H1 (cell line): ENCODE measurements around the gene MX1. TPM values are rescaled to one million over a fixed set of nuclear protein-coding genes. Genes with fewer than 3 reads are reported as not detected.

Experiments
- CTCF ChIA-PET: fragments of 300-600 bp; sonication (Branson Sonifier 250); formaldehyde crosslinking; loops from one replicate; lab custom pipeline; 2021; ENCODE audit not compliant: partially characterized antibody; lab: Charles Lee
- POLR2A ChIA-PET: fragments of 300-600 bp; sonication (Branson Sonifier 250); formaldehyde crosslinking; loops from one replicate; lab custom pipeline; 2021; ENCODE audit warnings: inconsistent platforms; ENCODE audit not compliant: partially characterized antibody; lab: Charles Lee
- DNase-seq, 2 experiments: peaks; one replicate each; pipeline versions ENCODE4 v3.0.0 to v3.0.0-alpha.2; 2010 to 2022; ENCODE audit warnings: low spot score in 2 of 2, low read depth in 1 of 2, mixed read lengths in 1 of 2
- FAIRE-seq: peaks from 2 replicates; lab custom pipeline; 2011; peaks lifted over from hg19 to GRCh38; lab: Jason Lieb, UNC
- H2AFZ ChIP-seq: 2 replicates; pipeline ENCODE4 v1.8.1; 2012; ENCODE audit warnings: low read length, inconsistent platforms
- H2AK5ac ChIP-seq: 2 replicates; pipeline ENCODE4 v1.6.1; 2013; ENCODE audit warnings: low read depth, low read length
- H2BK120ac ChIP-seq: replicated peaks from 2 replicates; pipeline ENCODE3; 2013; ENCODE audit warnings: low read depth, low read length, inconsistent platforms
- H2BK12ac ChIP-seq: 2 replicates; pipeline ENCODE4 v1.6.1; 2013; ENCODE audit warnings: low read depth, low read length
- H2BK15ac ChIP-seq: 2 replicates; pipeline ENCODE4 v1.6.1; 2013; ENCODE audit warnings: low read length
- H2BK20ac ChIP-seq: 2 replicates; pipeline ENCODE4 v1.6.1; 2013; ENCODE audit warnings: low read length
- H2BK5ac ChIP-seq: 2 replicates; pipeline ENCODE4 v1.6.1; 2013; ENCODE audit warnings: low read depth, low read length
- H3K14ac ChIP-seq: 2 replicates; pipeline ENCODE4 v1.6.1; 2013; ENCODE audit warnings: inconsistent platforms; ENCODE audit not compliant: insufficient read length
- H3K18ac ChIP-seq: 2 replicates; pipeline ENCODE4 v1.6.1; 2013; ENCODE audit warnings: low read length; ENCODE audit errors: extremely low read depth
- H3K23ac ChIP-seq: 2 replicates; pipeline ENCODE4 v1.6.1; 2013; ENCODE audit warnings: inconsistent platforms; ENCODE audit not compliant: insufficient read length
- H3K23me2 ChIP-seq: 2 replicates; pipeline ENCODE4 v1.6.1; 2013; ENCODE audit warnings: low read depth, low read length
- H3K27ac ChIP-seq: 2 replicates; pipeline ENCODE4 v1.6.1; 2011; ENCODE audit warnings: low read depth, low read length, inconsistent platforms
- H3K27me3 ChIP-seq, 4 experiments: replicated peaks in 1 of 4; 1 replicate in 1 of 4; 2 replicates in 3 of 4; pipeline versions ENCODE4 v1.6.1 to v1.8.1; 2011 to 2013; ENCODE audit warnings: low read length in 3 of 4, mild to moderate bottlenecking in 3 of 4, inconsistent platforms in 2 of 4, mixed read lengths in 2 of 4, moderate library complexity in 1 of 4; ENCODE audit not compliant: control insufficient read depth in 3 of 4, insufficient read depth in 3 of 4; ENCODE audit errors: extremely low read depth in 1 of 4
- H3K36me3 ChIP-seq, 4 experiments: 2 replicates each; pipeline versions ENCODE4 v1.6.1 to v1.8.1; 2011 to 2013; ENCODE audit warnings: mild to moderate bottlenecking in 4 of 4, low read length in 3 of 4, moderate library complexity in 2 of 4, control low read depth in 1 of 4, inconsistent platforms in 1 of 4; ENCODE audit not compliant: insufficient read depth in 4 of 4, control insufficient read depth in 2 of 4
- H3K4ac ChIP-seq: replicated peaks from 2 replicates; pipeline ENCODE3; 2013; ENCODE audit warnings: low read length, low read depth, mixed read lengths, inconsistent platforms; ENCODE audit not compliant: insufficient read length
- H3K4me1 ChIP-seq, 4 experiments: replicated peaks in 1 of 4; 1 replicate in 1 of 4; 2 replicates in 3 of 4; pipeline versions ENCODE4 v1.6.1 to v1.8.1; 2011 to 2013; ENCODE audit warnings: low read length in 3 of 4, inconsistent platforms in 2 of 4, mixed read lengths in 1 of 4; ENCODE audit not compliant: insufficient read depth in 4 of 4, control insufficient read depth in 3 of 4
- H3K4me2 ChIP-seq, 2 experiments: 2 replicates each; pipeline versions ENCODE4 v1.6.1 to v1.8.1; 2011 to 2013; ENCODE audit warnings: low read depth in 2 of 2, low read length in 2 of 2, control low read depth in 1 of 2, inconsistent platforms in 1 of 2, mild to moderate bottlenecking in 1 of 2; ENCODE audit not compliant: insufficient read depth in 1 of 2
- H3K4me3 ChIP-seq, 4 experiments: fragments of 200-600, 300-600 bp in 1 of 4; sonication (generic), shearing (Covaris generic), sonication (Bioruptor Twin) in 1 of 4; 2 replicates each; pipeline versions ENCODE4 v1.5.1 to v1.8.1; 2011 to 2016; ENCODE audit warnings: low read length in 4 of 4, low read depth in 3 of 4, control low read depth in 2 of 4, inconsistent platforms in 2 of 4, mild to moderate bottlenecking in 2 of 4, mixed read lengths in 1 of 4, moderate library complexity in 1 of 4; ENCODE audit not compliant: insufficient read depth in 2 of 4; ENCODE audit errors: extremely low read depth in 1 of 4
- H3K56ac ChIP-seq: replicated peaks from 2 replicates; pipeline ENCODE3; 2013; ENCODE audit warnings: low read depth, mild to moderate bottlenecking, mixed read lengths, low read length, inconsistent platforms; ENCODE audit not compliant: insufficient read length
- H3K79me1 ChIP-seq: 2 replicates; pipeline ENCODE4 v1.6.1; 2013; ENCODE audit warnings: low read depth, low read length, control low read depth
- H3K79me2 ChIP-seq, 2 experiments: 2 replicates each; pipeline versions ENCODE4 v1.6.1 to v1.8.1; 2012 to 2013; ENCODE audit warnings: low read length in 2 of 2, mild to moderate bottlenecking in 2 of 2, inconsistent platforms in 1 of 2; ENCODE audit not compliant: insufficient read depth in 2 of 2, control insufficient read depth in 1 of 2
- H3K9ac ChIP-seq, 4 experiments: replicated peaks in 1 of 4; 1 replicate in 1 of 4; 2 replicates in 3 of 4; pipeline versions ENCODE4 v1.6.1 to v1.8.1; 2011 to 2013; ENCODE audit warnings: low read depth in 3 of 4, low read length in 3 of 4, control low read depth in 2 of 4, mild to moderate bottlenecking in 2 of 4, moderate library complexity in 2 of 4, inconsistent platforms in 1 of 4; ENCODE audit errors: extremely low read depth in 1 of 4
- H3K9me3 ChIP-seq, 2 experiments: 2 replicates each; pipeline versions ENCODE4 v1.6.1 to v1.8.1; 2012 to 2013; ENCODE audit warnings: mild to moderate bottlenecking in 2 of 2, moderate library complexity in 2 of 2, control low read depth in 1 of 2, inconsistent platforms in 1 of 2, low read depth in 1 of 2, low read length in 1 of 2, mixed read lengths in 1 of 2; ENCODE audit not compliant: insufficient read depth in 2 of 2
- H4K20me1 ChIP-seq, 2 experiments: replicated peaks in 1 of 2; 2 replicates each; pipeline versions ENCODE3 to v1.8.1; 2011 to 2013; ENCODE audit warnings: inconsistent platforms in 2 of 2, low read length in 2 of 2, mild to moderate bottlenecking in 1 of 2; ENCODE audit not compliant: insufficient read depth in 2 of 2, control insufficient read depth in 1 of 2
- H4K5ac ChIP-seq: 2 replicates; pipeline ENCODE4 v1.6.1; 2013; ENCODE audit warnings: low read length, low read depth, mixed read lengths, inconsistent platforms; ENCODE audit not compliant: insufficient read length
- H4K8ac ChIP-seq: 2 replicates; pipeline ENCODE4 v1.8.0; 2013; ENCODE audit warnings: mild to moderate bottlenecking, moderate library complexity, low read length, inconsistent platforms; ENCODE audit not compliant: insufficient read depth; ENCODE audit errors: extremely low read depth
- H4K91ac ChIP-seq: replicated peaks from 2 replicates; pipeline ENCODE3; 2013; ENCODE audit warnings: low read length, mixed read lengths, inconsistent platforms; ENCODE audit not compliant: insufficient read length
- BACH1 ChIP-seq: IDR thresholded peaks from 2 replicates; pipeline ENCODE4 v1.6.1; 2012; ENCODE audit warnings: low read length, improper control_type of control experiment
- CBX8 ChIP-seq: fragments of 300-800, 300-1000 bp; sonication (generic); IDR thresholded peaks from 2 replicates; pipeline ENCODE4 v1.7.1; 2016; ENCODE audit warnings: low read depth, low read length, borderline replicate concordance
- CEBPB ChIP-seq: IDR thresholded peaks from 2 replicates; pipeline ENCODE4 v1.6.1; 2012; ENCODE audit warnings: low read depth, low read length
- CHD1 ChIP-seq: IDR thresholded peaks from 2 replicates; pipeline ENCODE4 v1.6.1; 2012; ENCODE audit warnings: low read depth, low read length, improper control_type of control experiment
- CTBP2 ChIP-seq: IDR thresholded peaks from 2 replicates; pipeline ENCODE4 v1.7.0; 2011; ENCODE audit warnings: borderline replicate concordance, mild to moderate bottlenecking, moderate library complexity, mixed read lengths, low read length; ENCODE audit not compliant: insufficient read depth, insufficient read length
- KDM5A ChIP-seq: fragments of 200-600 bp; IDR thresholded peaks from 2 replicates; pipeline ENCODE4 v1.7.1; 2012; ENCODE audit warnings: mild to moderate bottlenecking, low read length, inconsistent platforms, mixed read lengths
- MAFK ChIP-seq: IDR thresholded peaks from 2 replicates; pipeline ENCODE4 v1.6.1; 2012; ENCODE audit warnings: low read depth, mild to moderate bottlenecking, improper control_type of control experiment, low read length
- RFX5 ChIP-seq: IDR thresholded peaks from 2 replicates; pipeline ENCODE4 v1.6.1; 2011; ENCODE audit warnings: low read depth, low read length, improper control_type of control experiment, borderline replicate concordance
- SP4 ChIP-seq: IDR thresholded peaks from 2 replicates; pipeline ENCODE4 v1.6.1; 2012; ENCODE audit warnings: low read length, inconsistent platforms
- WGBS, 2 experiments: shearing (Covaris generic) in 1 of 2; methylation state at CpG; one replicate each; pipeline versions ENCODE4 v1.1.6 to v1.1.7; 2013 to 2015; ENCODE audit warnings: low lambda C conversion rate in 2 of 2, mixed read lengths in 2 of 2, inconsistent platforms in 1 of 2, low coverage in 1 of 2, missing lambda C conversion rate in 1 of 2; ENCODE audit not compliant: insufficient replicate concordance in 2 of 2, insufficient coverage in 1 of 2, insufficient read length in 1 of 2; ENCODE audit errors: extremely low coverage in 1 of 2, missing lambda C conversion rate in 1 of 2; 5-methylcytosine and 5-hydroxymethylcytosine counted together
- polyA plus RNA-seq, 7 experiments: library from polyadenylated mRNA; depleted of rRNA in 3 of 7; stranded (reverse) in 5 of 7; unstranded in 2 of 7; fragments of >200 nt in 5 of 7; fragments of 200-250 nt in 2 of 7; gene quantifications; 1 replicate in 5 of 7; 2 replicates in 1 of 7; 4 replicates in 1 of 7; pipeline versions ENCODE4 v1.2.1 to v1.2.3, GENCODE V29; 2011 to 2013; ENCODE audit warnings: missing spikeins in 2 of 7, mixed read lengths in 2 of 7
- total RNA-seq: library from RNA; stranded (reverse); fragmentation: NEBNext Ultra II Directional; extraction: Animal tissue kit (Norgen Biotek cat#: 25700); gene quantifications from 2 replicates; pipeline ENCODE4 v1.2.1, GENCODE V29; 2021
- TF ChIP-seq, protein P1 (sequence below), 3 experiments: IDR thresholded peaks; 1 replicate in 2 of 3; 2 replicates in 1 of 3; pipeline versions ENCODE4 v1.5.1 to v1.6.1; 2011; ENCODE audit warnings: low read length in 3 of 3, mild to moderate bottlenecking in 3 of 3, inconsistent platforms in 2 of 3, low read depth in 1 of 3, moderate library complexity in 1 of 3; ENCODE audit not compliant: insufficient read depth in 1 of 3; ENCODE audit errors: control extremely low read depth in 1 of 3
- TF ChIP-seq, protein P2 (sequence below): IDR thresholded peaks from 2 replicates; pipeline ENCODE4 v1.6.1; 2011; ENCODE audit warnings: low read depth, mild to moderate bottlenecking, low read length; ENCODE audit not compliant: insufficient read depth

MX1 gene
- total and polyA plus RNA-seq, 2 of the 8 experiments (the other 6 are each of a cell fraction or from before 2014, with no cell fraction given): 3.8 to 5.7 TPM

GRCh38 chr21:41429305-41429704 is 3.3 kb downstream of the MX1 start:
- CTCF ChIA-PET: interaction anchor here (1.6 to 1.8 kb wide), 2 partner anchors 19 to 59 kb away, joined by 4 to 6 read pairs; no protein-coding TSS in a partner anchor

More at GRCh38 chr21:41429305-41429704, 3.3 kb downstream of the MX1 start:
- WGBS, 2 experiments: 90% methylated on average over 3 of the region's 3 CpGs; no CpG with 5 or more reads in 1 of the 2 experiments
- Histone ChIP-seq H3K4ac (no peak overlapping the region), H3K4me1 (0 out of 7 replicates have a peak, but pooled peaks cover 0 to 3% (median 1%) of the 10 kb centered on the region in 4 experiments), H2BK12ac (no peak overlapping the region), H3K14ac (no peak overlapping the region), H3K79me1 (no peaks in the 10 kb centered on the region), H2BK120ac (no peak overlapping the region), H3K36me3 (no peaks in the 10 kb centered on the region), H4K5ac (no peak overlapping the region), H3K79me2 (no peaks in the 10 kb centered on the region), H3K9me3 (no peaks in the 10 kb centered on the region), H3K56ac (no peak overlapping the region), H3K4me2 (no peak overlapping the region), H3K4me3 (no peak overlapping the region), H4K8ac (no peak overlapping the region), H2BK5ac (no peak overlapping the region), H3K27me3 (peaks cover 5 to 30% (median 23%) of the 10 kb centered on the region in 4 experiments), H4K91ac (no peak overlapping the region), H4K20me1 (no peaks in the 10 kb centered on the region), H3K23ac (no peak overlapping the region), H2BK15ac (no peak overlapping the region), H3K9ac (no peak overlapping the region), H3K27ac (no peak overlapping the region), H2BK20ac (no peak overlapping the region), H3K23me2 (peaks cover 6% of the 10 kb centered on the region; the same call in 1 of the 2 replicates), H2AFZ (no peak overlapping the region), H3K18ac (no peak overlapping the region), H2AK5ac (no peak overlapping the region)
- DNase-seq (no peak), FAIRE-seq (no peak)
- POLR2A ChIA-PET: no interaction called here
- no peak for TF ChIP-seq CHD1
- no peak for TF ChIP-seq BACH1
- no peak for TF ChIP-seq MAFK
- no peak for TF ChIP-seq CEBPB
- no peak for TF ChIP-seq KDM5A
- no peak for TF ChIP-seq RFX5
- no peak for TF ChIP-seq CTBP2
- no peak for TF ChIP-seq SP4
- TF ChIP-seq, protein P1, sequence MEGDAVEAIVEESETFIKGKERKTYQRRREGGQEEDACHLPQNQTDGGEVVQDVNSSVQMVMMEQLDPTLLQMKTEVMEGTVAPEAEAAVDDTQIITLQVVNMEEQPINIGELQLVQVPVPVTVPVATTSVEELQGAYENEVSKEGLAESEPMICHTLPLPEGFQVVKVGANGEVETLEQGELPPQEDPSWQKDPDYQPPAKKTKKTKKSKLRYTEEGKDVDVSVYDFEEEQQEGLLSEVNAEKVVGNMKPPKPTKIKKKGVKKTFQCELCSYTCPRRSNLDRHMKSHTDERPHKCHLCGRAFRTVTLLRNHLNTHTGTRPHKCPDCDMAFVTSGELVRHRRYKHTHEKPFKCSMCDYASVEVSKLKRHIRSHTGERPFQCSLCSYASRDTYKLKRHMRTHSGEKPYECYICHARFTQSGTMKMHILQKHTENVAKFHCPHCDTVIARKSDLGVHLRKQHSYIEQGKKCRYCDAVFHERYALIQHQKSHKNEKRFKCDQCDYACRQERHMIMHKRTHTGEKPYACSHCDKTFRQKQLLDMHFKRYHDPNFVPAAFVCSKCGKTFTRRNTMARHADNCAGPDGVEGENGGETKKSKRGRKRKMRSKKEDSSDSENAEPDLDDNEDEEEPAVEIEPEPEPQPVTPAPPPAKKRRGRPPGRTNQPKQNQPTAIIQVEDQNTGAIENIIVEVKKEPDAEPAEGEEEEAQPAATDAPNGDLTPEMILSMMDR (IDR thresholded peaks at IDR 0.05; ENCODE audit: control extremely low read depth in 1 of 3, insufficient read depth in 1 of 3, low read depth in 1 of 3, low read length in 3 of 3): no peak
- TF ChIP-seq, protein P2, sequence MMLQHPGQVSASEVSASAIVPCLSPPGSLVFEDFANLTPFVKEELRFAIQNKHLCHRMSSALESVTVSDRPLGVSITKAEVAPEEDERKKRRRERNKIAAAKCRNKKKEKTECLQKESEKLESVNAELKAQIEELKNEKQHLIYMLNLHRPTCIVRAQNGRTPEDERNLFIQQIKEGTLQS: no peak
- TF ChIP-seq CBX8: no peak
